PFSK-1 (cell line): ENCODE results near the gene KCNK10.

Experiments used
- FOXP2 ChIP-seq: optimal IDR thresholded peaks from 2 replicates; pipeline ENCODE3; 2011; ENCODE audit warnings: borderline replicate concordance, control low read depth, inconsistent platforms; ENCODE audit not compliant: insufficient read depth; ENCODE audit errors: extremely low read length, extremely low read depth
- POLR2AphosphoS5 ChIP-seq: IDR thresholded peaks from 2 replicates; pipeline ENCODE4 v1.6.1; 2012; ENCODE audit warnings: low read depth, mild to moderate bottlenecking, control low read depth, low read length, moderate library complexity
- SIN3A ChIP-seq: IDR thresholded peaks from 2 replicates; pipeline ENCODE4 v1.6.1; 2012; ENCODE audit warnings: mild to moderate bottlenecking, low read length, moderate library complexity, borderline replicate concordance; ENCODE audit not compliant: insufficient read depth
- TAF1 ChIP-seq: IDR thresholded peaks from 2 replicates; pipeline ENCODE4 v1.6.1; 2012; ENCODE audit warnings: low read length, control low read depth, borderline replicate concordance; ENCODE audit not compliant: insufficient read depth
- TF ChIP-seq, protein P1 (sequence below), 2 experiments: IDR thresholded peaks; 2 replicates each; pipeline versions ENCODE4 v1.6.1 to v1.8.0; 2011 to 2012; ENCODE audit warnings: low read depth in 2 of 2, low read length in 2 of 2, control low read depth in 1 of 2, inconsistent platforms in 1 of 2, mild to moderate bottlenecking in 1 of 2, moderate library complexity in 1 of 2; ENCODE audit not compliant: insufficient read depth in 1 of 2

Gene KCNK10

GRCh38 chr14:88359500-88359899 lies 36.4 kb upstream of the KCNK10 start:
- TF ChIP-seq POLR2AphosphoS5 (no peak), FOXP2 (no peak), SIN3A (no peak), TAF1 (no peak)
- TF ChIP-seq, protein P1, sequence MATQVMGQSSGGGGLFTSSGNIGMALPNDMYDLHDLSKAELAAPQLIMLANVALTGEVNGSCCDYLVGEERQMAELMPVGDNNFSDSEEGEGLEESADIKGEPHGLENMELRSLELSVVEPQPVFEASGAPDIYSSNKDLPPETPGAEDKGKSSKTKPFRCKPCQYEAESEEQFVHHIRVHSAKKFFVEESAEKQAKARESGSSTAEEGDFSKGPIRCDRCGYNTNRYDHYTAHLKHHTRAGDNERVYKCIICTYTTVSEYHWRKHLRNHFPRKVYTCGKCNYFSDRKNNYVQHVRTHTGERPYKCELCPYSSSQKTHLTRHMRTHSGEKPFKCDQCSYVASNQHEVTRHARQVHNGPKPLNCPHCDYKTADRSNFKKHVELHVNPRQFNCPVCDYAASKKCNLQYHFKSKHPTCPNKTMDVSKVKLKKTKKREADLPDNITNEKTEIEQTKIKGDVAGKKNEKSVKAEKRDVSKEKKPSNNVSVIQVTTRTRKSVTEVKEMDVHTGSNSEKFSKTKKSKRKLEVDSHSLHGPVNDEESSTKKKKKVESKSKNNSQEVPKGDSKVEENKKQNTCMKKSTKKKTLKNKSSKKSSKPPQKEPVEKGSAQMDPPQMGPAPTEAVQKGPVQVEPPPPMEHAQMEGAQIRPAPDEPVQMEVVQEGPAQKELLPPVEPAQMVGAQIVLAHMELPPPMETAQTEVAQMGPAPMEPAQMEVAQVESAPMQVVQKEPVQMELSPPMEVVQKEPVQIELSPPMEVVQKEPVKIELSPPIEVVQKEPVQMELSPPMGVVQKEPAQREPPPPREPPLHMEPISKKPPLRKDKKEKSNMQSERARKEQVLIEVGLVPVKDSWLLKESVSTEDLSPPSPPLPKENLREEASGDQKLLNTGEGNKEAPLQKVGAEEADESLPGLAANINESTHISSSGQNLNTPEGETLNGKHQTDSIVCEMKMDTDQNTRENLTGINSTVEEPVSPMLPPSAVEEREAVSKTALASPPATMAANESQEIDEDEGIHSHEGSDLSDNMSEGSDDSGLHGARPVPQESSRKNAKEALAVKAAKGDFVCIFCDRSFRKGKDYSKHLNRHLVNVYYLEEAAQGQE (IDR thresholded peaks at IDR 0.05; ENCODE audit: insufficient read depth in 1 of 2, low read depth in 2 of 2, low read length in 2 of 2) = no peak

GRCh38 chr14:88354358-88354757 lies 31.3 kb upstream of the KCNK10 start:
- TF ChIP-seq SIN3A (no peak), TAF1 (no peak), POLR2AphosphoS5 (no peak), FOXP2 (no peak)
- TF ChIP-seq, protein P1 (IDR thresholded peaks at IDR 0.05; ENCODE audit: insufficient read depth in 1 of 2, low read depth in 2 of 2, low read length in 2 of 2) = no peak

DNA sequence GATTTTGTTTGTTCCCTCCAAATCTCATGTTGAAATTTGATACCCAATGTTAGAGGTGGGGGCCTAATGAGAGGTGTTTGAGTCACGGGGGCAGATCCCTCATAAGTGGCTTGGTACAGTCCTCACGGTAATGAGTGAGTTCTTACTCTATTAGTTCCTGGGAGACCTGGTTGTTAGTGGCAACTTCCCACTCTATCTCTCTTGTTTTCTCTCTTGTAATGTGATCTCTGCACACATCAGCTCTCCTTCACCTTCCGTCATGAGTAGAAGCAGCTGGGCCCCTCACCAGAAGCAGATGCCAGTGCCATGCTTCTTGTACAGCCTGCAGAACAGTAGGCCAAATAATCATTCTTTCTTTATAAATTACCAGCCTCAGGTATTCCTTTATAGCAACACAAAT lies 29.6 kb upstream of the KCNK10 start:
- TF ChIP-seq SIN3A = no peak
- TF ChIP-seq, protein P1 (IDR thresholded peaks at IDR 0.05; ENCODE audit: insufficient read depth in 1 of 2, low read depth in 2 of 2, low read length in 2 of 2) = no peak
- no peak for TF ChIP-seq FOXP2
- TF ChIP-seq TAF1 = no peak
- TF ChIP-seq POLR2AphosphoS5 = no peak

DNA sequence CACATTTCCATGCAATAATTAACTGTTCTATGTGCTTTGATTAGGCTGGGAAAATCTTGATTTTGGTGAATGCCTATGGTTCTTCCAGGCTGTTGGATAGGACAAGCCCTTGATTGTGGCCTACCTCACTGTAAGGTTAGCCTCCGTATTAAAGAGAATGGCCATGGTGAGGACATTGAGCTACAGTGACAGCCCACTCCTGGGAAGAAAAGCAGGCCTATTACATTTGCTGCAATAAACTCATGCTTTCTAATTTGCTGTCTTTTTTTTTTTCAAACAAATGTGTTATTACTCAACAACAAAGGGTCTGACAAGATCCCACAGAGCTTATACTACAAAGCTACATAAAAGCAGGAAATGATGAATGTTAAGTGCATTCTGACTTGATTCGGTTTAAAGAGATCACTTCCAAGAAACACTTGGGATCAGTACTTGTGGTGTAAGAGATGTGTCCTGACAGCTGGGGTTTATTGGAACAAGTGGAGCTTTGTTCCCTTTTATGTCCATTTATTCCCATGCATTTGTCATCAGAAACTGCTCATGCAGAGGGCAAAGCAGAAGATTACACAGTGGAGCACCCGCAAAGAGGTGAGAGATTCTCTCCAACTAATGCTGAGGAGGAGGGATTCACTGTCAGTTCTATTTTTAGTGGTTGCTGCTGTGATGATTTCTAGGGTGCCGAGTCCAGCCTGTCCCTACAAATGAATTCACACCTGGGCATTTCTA lies 29.1 kb upstream of the KCNK10 start:
- TF ChIP-seq, protein P1 (IDR thresholded peaks at IDR 0.05; ENCODE audit: insufficient read depth in 1 of 2, low read depth in 2 of 2, low read length in 2 of 2) = no peak
- TF ChIP-seq SIN3A = no peak
- no peak for TF ChIP-seq POLR2AphosphoS5
- TF ChIP-seq TAF1 = no peak
- no peak for TF ChIP-seq FOXP2

DNA sequence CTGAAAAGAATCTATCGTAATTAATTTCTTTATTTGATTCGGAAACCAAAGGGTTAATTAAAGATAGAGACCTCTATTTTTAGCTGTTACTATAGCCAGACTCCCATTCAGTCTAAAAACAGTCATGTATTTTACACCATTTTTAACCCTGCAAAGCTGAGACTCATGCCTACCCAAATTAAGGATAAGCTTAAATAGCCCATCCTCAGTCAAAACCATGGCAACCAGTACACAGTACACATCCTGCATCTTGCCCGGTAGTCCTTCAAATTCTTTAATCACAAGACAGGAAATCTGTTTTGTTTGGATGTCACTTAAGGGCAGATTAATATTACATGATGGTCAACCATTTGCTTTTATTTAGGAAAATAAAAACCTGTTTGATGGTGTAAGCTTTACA lies 25.5 kb upstream of the KCNK10 start:
- TF ChIP-seq FOXP2 (no peak), POLR2AphosphoS5 (no peak), TAF1 (no peak), SIN3A (no peak)
- TF ChIP-seq, protein P1 (IDR thresholded peaks at IDR 0.05; ENCODE audit: insufficient read depth in 1 of 2, low read depth in 2 of 2, low read length in 2 of 2) = no peak
